Skeletal muscle satellite cell (primary cell): ENCODE data around the gene RPL18.
A peak's percentile ranks its signal among the peaks of the same experiment; 100 is the strongest.
"Not testable (repeated sequence)": the region's sequence is repeated elsewhere in the genome, so short reads cannot be mapped to it uniquely, and the experiment has no call there.

Experiments used
- H3K27me3 ChIP-seq: 2 replicates; pipeline ENCODE4 v1.7.0; 2013; ENCODE audit warnings: low read length; ENCODE audit not compliant: control insufficient read depth, insufficient read depth
- H3K36me3 ChIP-seq: 2 replicates; pipeline ENCODE4 v1.7.0; 2013; ENCODE audit warnings: mild to moderate bottlenecking, control low read depth, low read length; ENCODE audit not compliant: insufficient read depth
- H3K4me1 ChIP-seq: 2 replicates; pipeline ENCODE4 v1.7.0; 2013; ENCODE audit warnings: low read length; ENCODE audit not compliant: control insufficient read depth, insufficient read depth
- H3K4me2 ChIP-seq: 2 replicates; pipeline ENCODE4 v1.7.0; 2013; ENCODE audit warnings: mild to moderate bottlenecking, low read length
- H3K4me3 ChIP-seq: 2 replicates; pipeline ENCODE4 v1.7.0; 2013; ENCODE audit warnings: low read length
- H3K9ac ChIP-seq: 2 replicates; pipeline ENCODE4 v1.7.0; 2013; ENCODE audit warnings: mild to moderate bottlenecking, low read depth, low read length, moderate library complexity
- H3K9me3 ChIP-seq: replicated peaks from 2 replicates; pipeline ENCODE4 v1.7.0; 2013; ENCODE audit warnings: mild to moderate bottlenecking, control low read depth, low read length

Gene RPL18

GRCh38 chr19:48588670-48589401 lies 30.1 kb downstream of the RPL18 start:
- Histone ChIP-seq H3K27me3 (no peaks in the 10 kb centered on the region), H3K9me3 (no peaks in the 10 kb centered on the region), H3K4me3 (peak overlapping the region; percentile 51), H3K4me1 (peaks cover 7% of the 10 kb centered on the region), H3K36me3 (no peaks in the 10 kb centered on the region), H3K9ac (peak overlapping the region; percentile 3), H3K4me2 (peak overlapping the region; percentile 73)

- Histone ChIP-seq H3K9me3 (no peaks in the 10 kb centered on the region), H3K9ac (no peak overlapping the region), H3K36me3 (no peaks in the 10 kb centered on the region), H3K27me3 (no peaks in the 10 kb centered on the region), H3K4me1 (peaks cover 7% of the 10 kb centered on the region), H3K4me3 (no peak overlapping the region), H3K4me2 (no peak overlapping the region)
Measured at GRCh38 chr19:48587387-48587786, 31.6 kb downstream of the RPL18 start.

- Histone ChIP-seq H3K9ac (no peak overlapping the region), H3K27me3 (no peaks in the 10 kb centered on the region), H3K36me3 (no peaks in the 10 kb centered on the region), H3K9me3 (no peaks in the 10 kb centered on the region), H3K4me1 (peaks cover 3% of the 10 kb centered on the region), H3K4me3 (no peak overlapping the region), H3K4me2 (no peak overlapping the region)
Measured at GRCh38 chr19:48582168-48582567, 36.8 kb downstream of the RPL18 start.

GRCh38 chr19:48578891-48579290 lies 40.1 kb downstream of the RPL18 start:
- H3K4me1 ChIP-seq, result peaks cover under 1% of the 10 kb centered on the region
- no peaks in the 10 kb centered on the region for H3K9me3 ChIP-seq
- no peak overlapping the region for H3K4me2 ChIP-seq
- H3K36me3 ChIP-seq, result no peaks in the 10 kb centered on the region
- no peaks in the 10 kb centered on the region for H3K27me3 ChIP-seq
- no peak overlapping the region for H3K9ac ChIP-seq
- H3K4me3 ChIP-seq, result no peak overlapping the region

GRCh38 chr19:48577908-48578307 lies 41.1 kb downstream of the RPL18 start:
- not testable (repeated sequence) for H3K9me3 ChIP-seq, H3K4me2 ChIP-seq, H3K4me3 ChIP-seq, H3K9ac ChIP-seq, H3K4me1 ChIP-seq, H3K27me3 ChIP-seq, H3K36me3 ChIP-seq

- no peaks in the 10 kb centered on the region for H3K9me3 ChIP-seq
- no peak overlapping the region for H3K4me3 ChIP-seq
- no peaks in the 10 kb centered on the region for H3K36me3 ChIP-seq
- H3K27me3 ChIP-seq, result no peaks in the 10 kb centered on the region
- no peak overlapping the region for H3K9ac ChIP-seq
- H3K4me1 ChIP-seq, result no peaks in the 10 kb centered on the region
- no peak overlapping the region for H3K4me2 ChIP-seq
Measured at GRCh38 chr19:48575931-48576622, 42.9 kb downstream of the RPL18 start.

- H3K9me3 ChIP-seq, result no peaks in the 10 kb centered on the region
- no peak overlapping the region for H3K9ac ChIP-seq
- H3K4me3 ChIP-seq, result no peak overlapping the region
- H3K36me3 ChIP-seq, result no peaks in the 10 kb centered on the region
- H3K4me2 ChIP-seq, result no peak overlapping the region
- no peaks in the 10 kb centered on the region for H3K27me3 ChIP-seq
- peaks cover 8% of the 10 kb centered on the region for H3K4me1 ChIP-seq
Measured at GRCh38 chr19:48573163-48573505, 45.8 kb downstream of the RPL18 start.

GRCh38 chr19:48571378-48572162 lies 47.4 kb downstream of the RPL18 start:
- Histone ChIP-seq H3K4me1 (peaks cover 14% of the 10 kb centered on the region), H3K36me3 (no peaks in the 10 kb centered on the region), H3K9me3 (no peaks in the 10 kb centered on the region), H3K4me3 (no peak overlapping the region), H3K9ac (no peak overlapping the region), H3K4me2 (no peak overlapping the region), H3K27me3 (no peaks in the 10 kb centered on the region)

GRCh38 chr19:48569814-48570213 lies 49.2 kb downstream of the RPL18 start:
- H3K4me2 ChIP-seq, result no peak overlapping the region
- H3K4me3 ChIP-seq, result no peak overlapping the region
- H3K4me1 ChIP-seq, result peaks cover 14% of the 10 kb centered on the region
- H3K9ac ChIP-seq, result no peak overlapping the region
- no peaks in the 10 kb centered on the region for H3K27me3 ChIP-seq
- H3K36me3 ChIP-seq, result no peaks in the 10 kb centered on the region
- no peaks in the 10 kb centered on the region for H3K9me3 ChIP-seq

- H3K4me1 ChIP-seq, result peaks cover 17% of the 10 kb centered on the region
- peak overlapping the region; percentile 7 for H3K9ac ChIP-seq
- H3K27me3 ChIP-seq, result no peaks in the 10 kb centered on the region
- no peaks in the 10 kb centered on the region for H3K9me3 ChIP-seq
- no peaks in the 10 kb centered on the region for H3K36me3 ChIP-seq
- peak overlapping the region; percentile 20 for H3K4me3 ChIP-seq
- peak overlapping the region; percentile 73 for H3K4me2 ChIP-seq
Measured at GRCh38 chr19:48568345-48568886, 50.6 kb downstream of the RPL18 start.
